Erythroblast (primary cell): ENCODE results near the gene MAGEB10.
"Not testable (repeated sequence)": the region's sequence is repeated elsewhere in the genome, so short reads cannot be mapped to it uniquely, and the experiment has no call there.

Source experiments
- DNase-seq, 2 experiments: peaks; one replicate each; lab custom pipeline; 2025; lab: John Stamatoyannopoulos, UW
- GATA1 ChIP-seq: IDR thresholded peaks from 2 replicates; pipeline ENCODE4 v1.6.1; 2011; ENCODE audit warnings: low read depth, mild to moderate bottlenecking, control low read depth, low read length, moderate library complexity
- POLR2A ChIP-seq: IDR thresholded peaks from 2 replicates; pipeline ENCODE4 v1.6.1; 2011; ENCODE audit warnings: mild to moderate bottlenecking, low read length

MAGEB10 gene, protein sequence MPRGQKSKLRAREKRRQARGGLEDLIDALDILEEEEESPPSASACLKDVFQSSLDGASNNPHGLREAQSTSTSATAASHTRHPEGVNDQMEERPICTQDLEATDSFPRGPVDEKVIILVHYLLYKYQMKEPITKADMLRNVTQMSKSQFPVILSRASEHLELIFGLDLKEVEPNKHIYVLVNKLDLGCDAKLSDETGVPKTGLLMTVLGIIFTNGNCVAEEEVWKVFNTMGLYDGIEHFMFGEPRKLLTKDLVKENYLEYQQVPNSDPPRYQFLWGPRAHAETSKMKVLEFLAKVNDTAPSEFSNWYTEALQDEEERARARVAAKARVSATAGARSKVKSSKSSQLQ

DNA sequence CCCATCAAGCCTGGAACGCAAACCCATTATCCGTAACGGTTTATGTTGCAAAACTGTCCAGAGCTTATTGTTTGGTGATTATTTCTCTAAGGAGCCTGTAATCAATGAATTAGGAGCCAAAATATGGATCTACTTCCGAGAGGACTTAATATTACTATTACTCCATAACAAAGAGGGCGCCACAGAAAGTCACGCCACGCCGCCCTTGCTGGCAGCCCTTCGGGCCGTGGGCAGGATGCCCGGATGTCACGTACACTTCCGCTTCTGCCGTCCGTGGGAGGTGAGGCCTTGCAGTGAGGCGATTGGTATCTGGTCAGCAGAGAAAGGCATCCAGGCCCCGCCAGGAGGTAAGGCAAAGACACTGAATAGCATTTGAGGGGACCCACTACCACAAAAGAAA, at the start of gene MAGEB10:
Gene MAGEB10, plus strand, starts transcription at position 301 of the 400 bp plus-strand sequence. CDS start 13,317 bp downstream, outside the sequence.
- no peak for TF ChIP-seq POLR2A
- no peak for TF ChIP-seq GATA1
- DNase-seq = no peak

DNA sequence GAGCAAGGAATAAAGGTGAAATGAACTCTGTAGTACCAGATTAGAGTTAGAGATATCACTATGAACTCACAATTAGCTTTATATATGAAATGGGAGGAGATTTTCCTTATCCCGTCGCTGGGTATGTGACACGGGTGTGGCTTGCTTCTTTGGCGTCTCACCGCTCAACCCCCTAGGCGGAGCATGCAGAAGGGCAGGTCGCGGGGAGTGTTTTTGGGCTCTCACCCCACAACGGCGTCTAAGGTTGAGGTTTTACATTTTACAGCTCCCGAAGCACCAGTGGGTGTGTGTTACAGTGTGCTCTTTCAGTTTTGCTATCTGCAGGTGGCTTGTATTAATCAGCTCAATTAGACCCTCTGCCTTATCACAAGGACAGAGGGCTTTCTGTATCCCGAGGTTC, 42.1 kb upstream of the MAGEB10 start:
- DNase-seq = no peak
- TF ChIP-seq POLR2A = no peak
- no peak for TF ChIP-seq GATA1

DNA sequence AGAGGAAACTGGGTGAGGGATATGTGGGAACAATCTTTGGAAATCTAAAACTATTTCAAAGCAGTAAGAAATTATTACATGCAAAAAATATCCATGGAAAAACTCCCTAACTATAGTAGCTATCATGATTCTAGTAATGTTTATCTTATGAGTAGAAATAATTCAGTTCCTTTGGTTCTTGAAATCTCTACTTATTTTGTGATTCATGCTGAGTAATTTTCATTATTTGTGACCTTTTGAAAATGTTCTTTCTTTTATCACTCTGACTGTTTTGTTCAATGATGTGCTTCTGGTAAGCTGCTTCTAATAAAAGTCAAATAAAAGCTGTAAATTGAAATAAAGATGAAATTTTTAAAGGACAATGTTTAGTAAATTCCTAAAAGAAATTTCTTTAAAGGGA, 40.4 kb upstream of the MAGEB10 start:
- no peak for DNase-seq
- TF ChIP-seq GATA1 (no peak), POLR2A (no peak)

DNA sequence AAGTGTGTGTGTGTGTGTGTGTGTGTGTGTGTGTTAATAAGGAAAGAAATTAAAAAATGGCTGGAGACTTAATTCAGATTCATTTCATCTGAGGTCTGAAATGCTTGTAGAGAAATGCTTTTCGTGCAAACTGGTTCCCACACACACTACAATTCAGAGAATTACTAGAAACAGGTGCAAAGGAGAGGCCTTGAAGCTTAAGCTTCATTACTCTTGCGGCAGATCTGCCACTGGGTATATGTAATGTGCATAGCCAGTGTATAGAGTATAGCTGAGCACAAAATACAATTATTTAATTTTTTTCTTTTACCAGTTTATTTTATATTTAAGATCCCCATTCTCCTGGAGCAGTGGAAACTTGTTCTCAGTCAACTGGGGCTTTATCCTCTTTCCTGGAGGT, 31.8 kb upstream of the MAGEB10 start:
- DNase-seq = no peak
- TF ChIP-seq POLR2A = no peak
- TF ChIP-seq GATA1 = no peak

DNA sequence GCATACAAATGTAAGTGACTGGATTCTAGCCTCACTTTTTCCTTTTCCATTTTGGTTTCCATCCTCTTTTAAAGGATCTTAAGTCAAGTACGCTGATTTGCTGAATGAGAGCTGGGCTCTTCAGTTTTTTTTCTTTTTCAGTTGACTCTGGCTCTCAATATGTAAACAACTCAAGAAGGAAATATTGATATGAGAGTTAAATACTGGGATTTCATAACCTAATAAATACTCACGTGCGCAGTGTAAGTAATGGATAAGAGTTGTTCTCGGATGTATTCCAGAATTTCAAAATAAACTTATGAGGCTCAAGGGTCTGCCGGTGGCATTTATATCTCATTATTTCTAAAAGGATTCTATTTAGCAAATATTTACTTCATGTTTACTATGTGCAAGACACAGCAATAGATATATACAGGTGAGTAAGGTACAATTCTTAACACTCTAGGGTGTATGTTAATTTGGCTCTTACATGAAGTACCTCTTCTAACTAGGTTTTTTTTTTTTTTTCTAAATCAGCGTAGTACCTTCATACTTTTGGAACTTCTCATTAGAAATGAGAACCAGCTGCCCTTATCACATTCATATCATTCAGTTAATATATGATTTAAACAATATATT, 11.0 kb upstream of the MAGEB10 start:
- DNase-seq = no peak
- no peak for TF ChIP-seq POLR2A
- TF ChIP-seq GATA1 = no peak

DNA sequence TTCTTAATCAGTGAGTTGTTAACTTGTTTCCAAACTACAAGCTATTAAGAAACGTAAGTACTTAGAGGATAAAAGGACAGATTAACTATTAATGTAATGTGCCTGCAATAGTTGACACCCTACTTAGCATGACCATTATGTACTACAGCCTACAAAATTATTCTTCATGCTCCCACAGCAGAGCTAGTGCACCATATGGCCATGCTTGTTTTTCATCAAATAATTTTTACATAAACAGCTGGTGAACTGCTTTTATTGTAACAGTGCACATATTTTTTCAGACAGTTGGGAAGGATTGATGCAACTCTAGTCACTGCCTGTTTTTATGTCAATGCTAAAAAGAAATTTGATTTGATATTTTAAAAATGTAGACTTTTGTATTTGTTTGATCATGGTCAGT, 10.2 kb upstream of the MAGEB10 start:
- TF ChIP-seq POLR2A (no peak), GATA1 (no peak)
- DNase-seq = no peak

DNA sequence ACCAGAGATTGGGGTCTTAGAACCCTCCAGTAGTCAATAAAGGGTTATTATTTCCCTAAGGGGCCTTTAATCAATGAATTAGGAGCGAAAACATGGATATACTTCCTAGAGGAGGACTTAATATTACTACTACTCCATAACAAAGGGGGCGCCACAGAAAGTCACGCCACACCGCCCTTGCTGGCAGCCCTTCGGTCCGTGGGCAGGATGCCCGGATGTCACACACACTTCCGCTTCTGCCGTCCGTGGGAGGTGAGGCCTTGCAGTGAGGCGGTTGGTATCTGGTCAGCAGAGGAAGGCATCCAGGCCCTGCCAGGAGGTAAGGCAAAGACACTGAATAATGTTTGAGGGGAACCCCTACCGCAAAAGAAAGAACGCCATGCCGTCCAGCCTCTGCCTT, 436 bp downstream of the MAGEB10 start:
- no peak for DNase-seq

DNA sequence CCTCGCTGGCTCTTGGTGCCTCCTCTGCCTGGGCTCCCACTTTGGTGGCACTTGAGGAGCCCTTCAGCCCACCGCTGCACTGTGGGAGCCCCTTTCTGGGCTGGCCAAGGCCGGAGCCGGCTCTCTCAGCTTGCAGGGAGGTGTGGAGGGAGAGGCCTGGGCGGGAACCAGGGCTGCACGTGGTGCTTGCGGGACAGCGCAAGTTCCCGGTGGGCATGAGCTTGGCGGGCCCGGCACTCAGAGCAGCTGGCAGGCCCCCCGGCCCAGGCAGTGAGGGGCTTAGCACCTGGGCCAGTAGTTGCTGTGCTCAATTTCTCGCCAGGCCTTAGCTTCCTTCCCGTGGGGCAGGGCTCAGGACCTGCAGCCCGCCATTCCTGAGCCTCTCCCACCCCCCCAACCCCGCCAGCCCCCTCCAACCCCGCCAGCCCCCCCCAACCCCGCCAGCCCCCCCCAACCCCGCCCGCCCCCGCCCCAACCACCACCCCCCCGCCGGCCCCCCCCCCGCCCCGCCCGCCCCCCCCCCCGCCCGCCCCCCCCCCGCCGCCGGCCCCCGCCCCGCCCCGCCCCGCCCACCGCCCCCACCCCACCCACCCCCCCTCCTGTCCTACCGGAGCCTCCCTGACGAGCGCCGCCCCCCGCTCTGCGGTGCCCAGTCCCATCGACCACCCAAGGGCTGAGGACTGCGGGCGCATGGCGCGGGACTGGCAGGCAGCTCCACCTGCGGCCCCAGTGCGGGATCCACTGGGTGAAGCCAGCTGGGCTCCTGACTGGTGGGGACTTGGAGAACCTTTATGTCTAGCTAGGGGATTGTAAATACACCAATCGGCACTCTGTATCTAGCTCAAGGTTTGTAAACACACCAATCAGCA, 1.4 kb downstream of the MAGEB10 start:
- DNase-seq = not testable (repeated sequence)

More for the DNA sequence above, 436 bp downstream of the MAGEB10 start:
- TF ChIP-seq GATA1 (no peak), POLR2A (no peak)

DNA sequence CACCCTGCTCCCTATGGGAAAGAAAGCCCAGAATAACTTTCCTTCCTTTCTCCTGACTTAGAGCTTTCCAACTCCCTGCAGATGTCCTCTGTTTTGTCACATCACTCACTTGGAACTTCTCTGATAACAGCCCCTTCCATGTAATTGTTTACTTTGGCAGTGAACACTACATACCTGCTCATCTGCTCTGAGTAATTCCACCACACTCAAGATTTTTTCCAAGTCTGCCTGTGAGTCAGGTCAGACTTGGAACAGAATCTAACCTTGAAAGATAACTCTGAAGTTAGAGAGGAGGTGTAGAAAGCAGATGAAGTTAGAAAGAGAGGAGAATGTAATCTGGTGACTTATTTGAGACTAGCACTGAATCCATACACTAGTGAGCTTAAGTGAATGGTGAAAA, 7.4 kb downstream of the MAGEB10 start:
- TF ChIP-seq GATA1 (no peak), POLR2A (no peak)
- DNase-seq = no peak

DNA sequence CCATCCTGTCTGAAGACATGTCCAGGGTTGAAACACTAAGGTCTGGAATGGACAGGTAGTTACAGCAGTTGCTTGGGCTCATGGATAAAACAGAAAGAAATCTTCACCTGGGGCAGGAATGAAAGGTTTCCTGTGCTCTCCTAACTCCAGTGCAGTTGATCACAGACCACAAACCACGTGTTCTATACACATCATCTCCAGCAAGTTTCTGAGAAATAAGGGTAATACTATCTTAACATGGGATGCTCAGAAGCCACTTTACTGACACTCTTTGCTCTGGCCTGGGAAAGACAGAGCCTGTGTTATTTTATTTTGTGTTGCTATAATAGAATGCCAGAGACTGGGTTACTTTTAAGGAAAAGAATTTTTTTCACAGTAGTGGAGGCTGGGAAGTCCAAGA, 16.0 kb downstream of the MAGEB10 start:
- DNase-seq = no peak
- TF ChIP-seq GATA1 (no peak), POLR2A (no peak)

DNA sequence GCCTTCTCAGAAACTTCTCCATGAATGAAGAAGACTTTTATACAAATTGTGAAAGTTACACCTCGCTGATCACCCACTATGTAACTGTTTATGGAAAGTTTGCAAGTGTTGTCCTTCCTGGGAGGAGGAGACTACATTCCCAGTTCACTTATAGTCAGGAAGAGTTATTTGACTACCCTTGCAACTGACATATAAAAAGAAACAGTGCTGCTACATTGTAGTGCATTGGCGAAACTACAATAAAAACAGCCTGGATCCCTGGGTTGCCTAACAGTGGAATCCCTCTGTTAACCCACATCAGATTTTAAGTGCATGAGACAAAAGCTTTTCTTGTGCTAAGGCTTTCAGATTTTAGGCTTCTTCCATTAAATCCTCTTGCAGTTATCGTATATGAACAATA, 30.4 kb downstream of the MAGEB10 start:
- no peak for DNase-seq
- no peak for TF ChIP-seq GATA1

DNA sequence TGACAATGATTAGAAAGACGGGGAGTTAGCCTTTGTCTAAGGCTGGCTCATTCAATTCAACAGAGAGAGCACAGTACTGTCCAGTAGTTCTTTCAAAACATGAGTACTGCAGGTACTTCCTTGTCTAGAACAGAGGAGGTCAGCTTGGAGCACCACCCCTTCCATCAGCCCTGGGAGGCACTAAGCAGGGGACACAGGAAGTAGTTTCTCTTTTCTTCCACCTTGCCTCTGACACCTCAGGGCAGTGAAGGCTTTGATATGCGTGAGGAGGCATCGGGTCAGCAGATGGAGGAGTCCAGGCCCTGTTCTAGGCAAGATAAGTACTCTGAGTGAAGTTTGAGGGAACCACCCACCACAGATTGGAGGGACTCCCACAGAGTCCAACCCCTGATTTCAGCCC, 33.1 kb downstream of the MAGEB10 start:
- TF ChIP-seq POLR2A (no peak), GATA1 (no peak)
- no peak for DNase-seq

DNA sequence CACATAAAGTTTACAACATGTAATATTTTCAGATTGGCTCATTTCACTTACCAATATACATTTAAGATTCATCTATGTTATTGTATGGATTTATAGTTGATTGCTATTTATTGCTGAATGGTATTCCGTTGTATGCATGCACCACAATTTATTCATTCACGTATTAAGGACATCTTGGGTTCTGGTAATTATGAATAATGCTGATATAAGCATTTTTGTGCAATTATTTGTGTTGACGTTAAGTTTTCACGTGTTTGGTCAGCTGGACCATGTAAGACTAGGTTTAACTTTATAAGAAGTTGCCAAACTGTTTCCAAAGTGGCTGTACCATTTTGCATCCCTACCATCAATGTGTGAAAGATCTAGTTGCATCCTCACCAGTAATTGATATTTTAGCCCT, 35.1 kb downstream of the MAGEB10 start:
- TF ChIP-seq GATA1 (no peak), POLR2A (no peak)
- no peak for DNase-seq

DNA sequence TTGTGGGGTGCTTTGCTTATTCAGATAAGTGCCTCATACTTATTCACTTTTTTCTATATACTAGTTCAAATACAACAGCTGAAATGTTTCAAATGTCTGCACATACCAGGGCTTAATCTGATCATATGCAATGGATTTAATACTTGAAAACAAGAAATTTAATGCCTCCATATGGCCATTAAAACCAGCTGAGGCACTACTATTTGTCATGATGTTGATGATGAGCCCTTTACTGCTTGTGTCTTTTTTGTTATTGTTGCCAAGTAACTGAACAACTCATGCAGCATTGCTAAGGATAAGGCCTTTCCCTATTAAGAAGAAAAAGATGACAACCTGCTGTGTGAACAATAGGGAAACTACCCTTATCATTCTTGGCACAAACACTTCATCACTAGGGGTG, 52.5 kb downstream of the MAGEB10 start:
- DNase-seq = no peak
- TF ChIP-seq GATA1 (no peak), POLR2A (no peak)
